ENCODE data around the gene SYNDIG1.
A peak's percentile ranks its signal among the peaks of the same experiment; 100 is the strongest.

Gene SYNDIG1

DNA sequence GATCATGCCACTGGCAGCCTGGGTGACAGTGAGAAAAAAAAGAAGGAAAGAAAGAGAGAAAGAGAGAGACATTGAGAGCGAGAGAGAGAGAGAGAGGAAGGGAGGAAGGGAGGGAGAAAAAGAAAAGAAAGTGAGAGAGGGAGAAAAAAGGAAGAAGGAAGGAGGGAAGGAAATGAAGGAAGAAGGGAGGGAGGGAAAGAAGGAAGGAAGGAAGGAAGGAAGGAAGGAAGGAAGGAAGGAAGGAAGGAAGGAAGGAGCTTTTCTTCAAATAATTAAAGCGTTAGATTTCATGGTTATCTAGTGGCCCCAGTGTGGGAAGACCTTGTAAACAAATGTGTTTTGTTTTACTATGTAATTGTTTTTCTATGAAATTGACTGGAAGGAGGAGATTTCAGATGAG lies 170.8 kb downstream of the SYNDIG1 start:
- DNase-seq = no peak

DNA sequence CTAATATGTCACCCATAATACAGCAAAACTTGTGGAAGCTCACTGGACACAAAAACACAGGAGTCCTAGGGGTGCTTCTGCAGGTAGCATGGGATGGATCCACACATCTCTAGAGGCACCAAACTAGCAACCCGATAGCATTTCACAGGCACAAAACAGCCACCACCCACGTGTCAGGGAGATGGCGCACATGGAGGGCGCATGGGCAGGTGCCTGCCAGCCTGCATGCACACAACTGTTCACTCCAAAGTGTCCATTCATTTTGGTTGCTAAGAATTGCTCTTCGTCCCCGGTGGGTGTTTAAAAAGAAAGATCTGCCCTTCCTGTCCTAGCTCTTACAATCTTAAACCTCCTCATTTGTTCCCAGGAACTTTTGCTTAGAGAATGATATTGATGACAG lies 171.3 kb downstream of the SYNDIG1 start:
- DNase-seq = no peak

- no peak for DNase-seq
Measured at GRCh38 chr20:24643731-24644626, 174.6 kb downstream of the SYNDIG1 start.

- peak; percentile 28 for DNase-seq
Measured at GRCh38 chr20:24646321-24646720, 176.9 kb downstream of the SYNDIG1 start.

DNA sequence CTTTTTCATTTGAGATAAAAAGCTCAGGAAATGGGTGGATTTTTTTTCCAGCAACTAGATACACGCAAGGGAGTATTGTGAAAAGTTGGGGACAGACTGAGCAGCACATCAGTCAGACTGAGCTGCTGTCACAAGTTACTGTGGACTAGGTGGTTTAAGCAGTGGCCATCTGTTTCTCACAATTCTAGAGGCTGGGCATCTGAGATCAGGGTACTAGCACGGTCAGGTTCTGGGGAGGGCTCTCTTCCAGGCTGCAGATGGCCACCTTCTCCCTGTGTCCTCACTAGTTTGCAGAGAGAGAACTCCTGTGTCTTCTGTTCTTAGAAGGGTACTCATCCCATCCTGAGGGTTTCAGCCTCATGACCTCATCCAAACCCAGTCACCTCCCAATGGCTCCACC lies 178.3 kb downstream of the SYNDIG1 start:
- DNase-seq = no peak

GRCh38 chr20:24648481-24648880 lies 179.1 kb downstream of the SYNDIG1 start:
- no peak for DNase-seq

DNA sequence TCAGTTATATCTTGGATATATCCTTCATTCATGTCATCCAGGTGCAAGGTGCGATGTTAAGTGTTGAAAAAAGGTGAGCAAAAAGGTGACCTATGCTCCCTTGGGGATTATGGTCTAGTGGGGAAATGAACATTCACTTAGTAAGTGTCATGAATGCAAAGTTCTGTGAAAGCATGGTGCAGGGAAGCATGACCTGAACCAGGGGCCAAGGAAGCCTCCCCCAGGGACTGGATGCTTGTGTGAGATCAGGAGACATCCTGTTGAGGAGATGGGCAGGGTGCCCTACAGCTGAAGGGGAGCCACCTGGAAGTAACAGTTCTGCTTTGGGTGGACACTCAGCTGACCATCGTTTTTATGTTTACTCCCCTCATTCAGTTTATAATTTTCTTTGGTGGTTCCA lies 179.5 kb downstream of the SYNDIG1 start:
- DNase-seq = no peak

DNA sequence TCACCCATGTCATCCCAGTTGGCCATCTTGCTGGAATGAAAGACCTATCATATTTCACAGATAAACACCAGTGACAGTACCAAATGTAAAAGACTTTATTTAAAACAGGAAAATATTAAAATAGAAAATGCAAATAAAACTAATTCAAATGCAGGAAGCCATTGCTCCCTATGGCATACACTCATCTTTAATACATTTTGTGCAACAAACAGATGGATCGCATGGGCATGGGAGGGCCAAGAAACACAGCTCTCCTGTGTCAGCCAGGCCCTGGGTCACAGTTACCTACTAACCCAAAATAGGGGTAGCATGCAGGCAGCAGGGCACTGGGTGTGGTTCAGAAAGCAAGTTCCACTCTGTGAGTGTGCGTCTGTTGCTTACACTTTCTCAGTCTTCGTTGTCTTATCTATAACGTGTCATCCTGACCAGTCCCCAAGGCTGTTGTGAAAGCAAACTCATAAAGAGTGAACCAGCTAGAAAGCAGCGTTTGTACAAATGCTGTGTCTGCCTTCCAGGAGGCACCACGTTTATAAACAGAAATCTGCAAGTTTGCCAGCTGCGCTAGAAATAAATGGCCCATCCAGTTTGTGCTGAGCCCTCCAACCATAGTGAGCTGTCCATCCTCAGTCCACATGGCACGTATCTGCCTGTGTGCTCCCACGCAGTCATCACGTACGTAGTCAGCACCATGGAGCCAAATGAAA lies 180.5 kb downstream of the SYNDIG1 start:
- DNase-seq = peak; percentile 46

DNA sequence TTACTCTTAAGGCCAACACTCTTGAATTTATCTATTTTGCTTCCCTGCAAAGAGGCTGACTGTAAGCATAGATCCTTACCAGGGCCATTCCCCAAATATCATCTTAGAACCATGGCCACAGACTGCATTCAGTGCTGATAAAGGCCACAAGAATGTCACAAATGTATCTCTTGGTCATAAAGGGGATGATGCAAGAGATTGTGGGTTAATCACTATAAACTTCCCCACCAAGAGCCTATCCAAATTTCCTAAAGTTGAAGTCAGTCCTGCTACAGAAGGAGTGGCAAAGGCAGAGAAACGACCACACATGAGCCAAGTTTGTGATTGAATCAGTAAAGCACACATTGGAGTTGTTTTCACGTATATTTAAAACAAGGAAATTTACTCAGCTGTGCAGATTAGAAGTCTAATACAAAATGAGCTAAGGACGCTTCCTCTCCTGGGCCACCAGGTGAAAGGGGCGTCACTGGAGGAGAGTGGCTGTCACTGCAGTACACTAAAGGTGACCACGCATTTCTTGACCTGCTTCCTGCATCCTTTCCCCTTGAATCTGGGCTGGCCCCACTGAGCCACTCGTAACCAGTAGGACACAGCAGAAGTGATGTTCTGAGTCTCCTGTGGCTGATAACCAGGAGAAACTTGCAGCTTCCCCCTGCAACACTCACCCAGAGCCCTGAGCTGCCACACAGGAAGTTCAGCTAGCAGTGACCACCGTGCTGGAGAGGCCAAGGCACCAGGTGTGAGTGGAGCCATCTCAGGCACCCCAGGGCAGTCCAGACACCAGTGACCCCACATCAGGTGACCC lies 181.9 kb downstream of the SYNDIG1 start:
- DNase-seq = peak; percentile 44

DNA sequence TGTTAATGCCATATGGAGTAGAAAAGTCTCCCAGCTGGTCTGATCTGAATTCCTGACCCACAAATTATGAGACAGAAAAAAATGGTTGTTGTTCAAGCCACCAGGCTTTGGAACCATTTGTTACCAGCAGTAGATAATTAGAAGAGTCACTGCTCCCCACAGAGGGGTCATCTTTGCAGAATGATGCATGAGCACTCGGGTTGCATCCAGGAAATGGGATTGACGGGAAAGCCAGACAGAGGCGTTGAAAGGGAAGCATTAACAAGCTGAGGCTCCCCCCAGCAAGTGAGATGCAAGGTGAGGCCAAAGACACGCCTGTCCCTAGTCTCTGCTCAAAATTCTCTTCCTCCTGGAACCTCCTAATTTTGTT lies 182.5 kb downstream of the SYNDIG1 start:
- no peak for DNase-seq

- DNase-seq = no peak
Measured at GRCh38 chr20:24653306-24653705, 183.9 kb downstream of the SYNDIG1 start.

GRCh38 chr20:24654425-24654824 lies 185.0 kb downstream of the SYNDIG1 start:
- DNase-seq = no peak

DNA sequence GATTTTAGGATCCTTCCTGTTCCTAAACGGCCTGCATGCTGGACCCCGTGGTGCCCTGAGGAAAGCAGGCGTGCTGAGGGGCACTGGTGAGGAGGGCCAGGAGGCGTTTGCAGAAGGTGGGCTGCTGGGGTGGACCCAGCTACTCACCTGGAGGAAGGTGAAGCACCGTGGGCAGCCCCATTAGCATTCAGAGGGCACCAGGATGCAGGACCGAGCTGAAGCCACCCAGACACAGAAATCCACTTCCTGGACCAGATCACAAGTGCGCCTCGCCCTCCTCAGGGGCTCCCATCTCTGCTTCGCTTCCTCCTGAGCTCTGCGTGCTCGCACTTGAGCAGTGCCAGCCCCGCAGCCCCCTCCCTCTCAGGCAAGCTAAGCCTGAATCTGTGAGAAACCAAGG lies 187.0 kb downstream of the SYNDIG1 start:
- no peak for DNase-seq

DNA sequence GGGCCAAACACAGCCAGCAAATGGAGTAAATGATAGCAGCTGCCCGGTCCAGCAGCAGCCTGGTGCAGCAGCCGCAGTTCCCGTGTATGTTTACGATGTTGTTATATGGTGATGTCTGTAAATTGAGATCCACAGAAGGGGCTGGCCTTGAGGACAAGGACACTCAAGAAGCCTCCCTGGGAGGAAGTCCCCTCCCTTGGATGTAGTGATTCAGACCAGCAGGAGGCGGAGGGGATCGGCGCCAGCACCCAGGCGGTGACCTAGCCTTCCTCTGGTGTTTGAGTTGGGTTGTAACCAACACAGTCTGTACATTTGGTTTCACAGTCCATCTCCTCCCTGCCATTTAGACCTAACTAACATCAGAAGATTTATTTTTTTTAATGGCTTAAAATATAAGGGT lies 187.8 kb downstream of the SYNDIG1 start:
- DNase-seq = no peak

DNA sequence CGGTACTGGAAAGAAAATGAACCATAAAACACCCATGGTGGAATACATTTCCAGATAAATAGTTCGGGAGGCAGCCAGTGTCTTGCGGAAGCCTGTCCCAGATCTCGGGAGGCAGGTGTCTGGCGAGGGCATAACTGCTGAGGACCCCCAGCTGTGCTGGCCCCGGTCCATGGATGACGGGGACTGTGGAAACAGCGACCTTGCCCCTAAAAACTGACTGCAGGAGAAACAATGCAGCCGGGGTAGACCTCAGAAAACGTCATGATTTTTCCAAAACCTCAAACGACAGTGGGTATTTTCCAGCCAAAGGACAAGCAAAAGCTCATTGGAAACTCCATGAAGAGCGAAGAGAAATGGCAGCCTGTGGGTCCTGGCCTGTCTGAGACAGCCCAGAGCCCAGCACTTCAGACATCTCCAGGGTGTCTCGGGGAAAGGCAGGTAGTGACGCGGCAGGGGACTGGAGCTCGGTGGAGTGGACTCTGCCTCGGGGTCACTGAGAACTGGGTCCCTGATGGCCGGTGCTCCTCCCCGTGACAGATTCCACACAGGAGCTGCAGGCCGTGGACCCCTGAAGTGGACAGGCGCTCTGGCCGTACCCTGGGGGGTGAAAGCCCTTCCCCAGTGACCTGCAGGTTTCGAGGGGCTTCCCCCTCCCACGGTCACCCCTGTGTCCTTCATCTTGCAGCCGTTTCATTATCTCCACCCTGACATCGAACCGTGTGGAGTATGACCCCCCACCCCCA lies 188.6 kb downstream of the SYNDIG1 start:
- DNase-seq = no peak

DNA sequence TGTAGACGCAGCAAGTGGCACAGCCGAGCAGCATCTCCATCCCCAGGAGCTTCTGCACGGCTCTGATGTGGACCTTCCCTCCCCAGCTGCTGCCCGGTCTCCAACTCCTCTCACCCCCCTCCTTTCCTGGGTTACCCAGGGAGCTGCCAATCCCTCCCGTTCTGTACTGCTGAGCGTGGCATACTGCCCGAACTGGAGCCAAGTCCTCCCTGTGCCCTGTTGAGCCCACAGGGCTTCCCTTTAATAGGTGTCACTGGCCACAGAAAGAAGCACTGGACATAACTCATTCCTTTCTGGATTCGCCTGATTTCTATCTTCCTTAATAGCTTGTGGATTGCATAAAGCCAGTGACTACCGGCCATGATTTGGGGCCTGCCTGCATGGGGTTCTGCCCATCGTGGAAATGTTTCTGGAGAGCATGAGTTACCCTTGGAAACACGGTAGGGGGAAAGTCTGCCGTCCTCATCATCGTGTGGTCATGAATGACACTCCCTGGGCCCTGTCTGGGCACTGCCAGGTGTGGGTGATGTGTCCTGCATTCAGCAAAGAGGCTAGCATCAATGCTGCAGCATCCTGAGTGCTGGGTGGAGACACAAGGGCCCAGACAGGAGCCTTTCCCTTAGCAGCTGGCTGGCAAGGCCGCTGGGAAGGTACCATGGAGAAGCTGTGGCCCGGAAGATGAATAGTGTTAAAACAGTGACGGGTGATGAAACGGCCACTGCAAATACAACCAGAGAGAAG lies 189.7 kb downstream of the SYNDIG1 start:
- no peak for DNase-seq

DNA sequence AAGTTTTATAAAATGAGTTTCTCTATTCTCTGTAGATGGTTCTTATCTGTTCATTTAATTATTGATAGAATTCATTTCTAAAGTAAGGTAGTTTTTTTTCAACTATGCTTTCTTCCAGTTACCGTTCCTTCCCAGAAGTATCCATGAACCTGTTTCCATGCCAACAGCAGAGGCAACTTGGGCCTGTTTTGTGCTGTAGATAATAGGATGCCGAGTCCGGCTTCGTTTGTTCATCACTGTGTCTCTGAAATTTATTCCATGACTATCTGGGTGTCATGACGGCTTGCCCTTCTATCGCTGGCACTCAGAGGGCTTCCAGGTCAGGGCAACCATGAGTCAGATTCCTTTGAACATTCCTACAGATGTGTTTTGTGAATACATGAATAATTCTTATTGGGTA lies 190.4 kb downstream of the SYNDIG1 start:
- no peak for DNase-seq

- DNase-seq = no peak
Measured at GRCh38 chr20:24660651-24661050, 191.2 kb downstream of the SYNDIG1 start.

GRCh38 chr20:24661255-24661654 lies 191.8 kb downstream of the SYNDIG1 start:
- DNase-seq = no peak

- no peak for DNase-seq
Measured at GRCh38 chr20:24662322-24662721, 192.9 kb downstream of the SYNDIG1 start.

- DNase-seq = no peak
Measured at GRCh38 chr20:24662752-24663365, 193.4 kb downstream of the SYNDIG1 start.

GRCh38 chr20:24663496-24663895 lies 194.1 kb downstream of the SYNDIG1 start:
- no peak for DNase-seq
